SK-N-MC (cell line): Measurements from ENCODE around the gene BACH2.

Experiments used
- EZH2 ChIP-seq: fragments of 200-600 bp; sonication (generic); IDR thresholded peaks from one replicate; pipeline ENCODE4 v1.6.1; 2017; ENCODE audit warnings: antibody characterized with exemption
- FOXP2 ChIP-seq: optimal IDR thresholded peaks from 2 replicates; pipeline ENCODE3; 2011; ENCODE audit warnings: mild to moderate bottlenecking, moderate library complexity; ENCODE audit not compliant: insufficient read depth; ENCODE audit errors: extremely low read length, control extremely low read depth
- POLR2AphosphoS5 ChIP-seq: IDR thresholded peaks from 2 replicates; pipeline ENCODE4 v1.6.1; 2012; ENCODE audit warnings: mild to moderate bottlenecking, low read depth, low read length, borderline replicate concordance

DNA sequence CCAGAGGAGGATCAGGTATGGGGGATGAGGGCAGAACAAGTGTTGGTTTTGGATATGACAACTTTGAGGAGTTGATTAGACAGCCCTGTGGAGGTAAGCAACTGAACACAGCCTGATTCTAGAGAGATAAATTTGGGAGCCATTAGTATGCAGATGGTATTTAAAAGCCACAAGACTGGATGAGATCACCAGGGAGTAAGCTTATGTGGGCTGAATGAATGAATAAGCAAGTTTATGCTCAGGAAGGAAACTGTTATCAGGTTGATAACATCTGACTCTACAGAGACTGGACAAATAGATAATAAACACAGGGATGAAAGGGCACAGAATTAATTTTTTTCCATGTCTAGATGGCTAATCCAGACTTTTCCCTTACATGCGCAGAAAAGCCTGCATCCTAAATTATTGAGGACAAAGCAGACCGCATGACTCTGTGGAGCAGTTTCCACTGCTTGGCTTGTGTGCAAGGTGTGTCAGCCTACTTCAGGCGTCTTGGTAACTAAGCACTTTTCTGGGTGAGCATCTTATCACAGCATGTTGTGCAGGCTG is 251.7 kb downstream of the BACH2 start:
- TF ChIP-seq POLR2AphosphoS5, result no peak
- TF ChIP-seq EZH2, result no peak
- TF ChIP-seq FOXP2, result no peak
